Left ventricle myocardium inferior (tissue), 1 donor: ENCODE measurements around the gene CPNE1. TPM values are rescaled to one million over a fixed set of nuclear protein-coding genes. Genes with fewer than 3 reads are reported as not detected.
A peak's percentile ranks its signal among the peaks of the same experiment; 100 is the strongest.

Source experiments
- DNase-seq: peaks from one replicate; pipeline ENCODE4 v3.0.0-alpha.2; 2020
- H3K27ac ChIP-seq: fragments of 200-600 bp; replicated peaks from 2 replicates; pipeline ENCODE4 v1.8.0; 2021
- H3K27me3 ChIP-seq: fragments of 200-600 bp; 2 replicates; pipeline ENCODE4 v1.8.0; 2021; ENCODE audit warnings: low read depth
- H3K36me3 ChIP-seq: fragments of 200-600 bp; 2 replicates; pipeline ENCODE4 v1.8.0; 2021
- H3K4me1 ChIP-seq: fragments of 200-600 bp; 2 replicates; pipeline ENCODE4 v1.8.0; 2021
- H3K4me3 ChIP-seq: fragments of 200-600 bp; 2 replicates; pipeline ENCODE4 v1.8.0; 2021; ENCODE audit warnings: mild to moderate bottlenecking, moderate library complexity
- H3K9me3 ChIP-seq: fragments of 200-600 bp; replicated peaks from 2 replicates; pipeline ENCODE4 v1.8.0; 2021
- intact Hi-C: fragments of 100-400 bp; cut with micrococcal nuclease; formaldehyde crosslinking; loops from one replicate; pipeline ENCODE4 v1.11.0; 2022
- total RNA-seq: library from RNA; stranded (reverse); fragmentation: NEBNext Ultra II Directional; extraction: Animal tissue kit (Norgen Biotek cat#: 25700); gene quantifications from one replicate; pipeline ENCODE4 v1.2.1, GENCODE V29; 2021
- TF ChIP-seq, protein P1 (sequence below): fragments of 200-600 bp; IDR thresholded peaks from 2 replicates; pipeline ENCODE4 v1.8.0; 2021; ENCODE audit warnings: antibody characterized with exemption, mild to moderate bottlenecking, borderline replicate concordance
- donor health status: DM: no; HTN: yes; CAD: no; lungs with severe emphysema.

The CPNE1 gene
- total RNA-seq, 1 donor from 2014 or later: 47.3 TPM

DNA sequence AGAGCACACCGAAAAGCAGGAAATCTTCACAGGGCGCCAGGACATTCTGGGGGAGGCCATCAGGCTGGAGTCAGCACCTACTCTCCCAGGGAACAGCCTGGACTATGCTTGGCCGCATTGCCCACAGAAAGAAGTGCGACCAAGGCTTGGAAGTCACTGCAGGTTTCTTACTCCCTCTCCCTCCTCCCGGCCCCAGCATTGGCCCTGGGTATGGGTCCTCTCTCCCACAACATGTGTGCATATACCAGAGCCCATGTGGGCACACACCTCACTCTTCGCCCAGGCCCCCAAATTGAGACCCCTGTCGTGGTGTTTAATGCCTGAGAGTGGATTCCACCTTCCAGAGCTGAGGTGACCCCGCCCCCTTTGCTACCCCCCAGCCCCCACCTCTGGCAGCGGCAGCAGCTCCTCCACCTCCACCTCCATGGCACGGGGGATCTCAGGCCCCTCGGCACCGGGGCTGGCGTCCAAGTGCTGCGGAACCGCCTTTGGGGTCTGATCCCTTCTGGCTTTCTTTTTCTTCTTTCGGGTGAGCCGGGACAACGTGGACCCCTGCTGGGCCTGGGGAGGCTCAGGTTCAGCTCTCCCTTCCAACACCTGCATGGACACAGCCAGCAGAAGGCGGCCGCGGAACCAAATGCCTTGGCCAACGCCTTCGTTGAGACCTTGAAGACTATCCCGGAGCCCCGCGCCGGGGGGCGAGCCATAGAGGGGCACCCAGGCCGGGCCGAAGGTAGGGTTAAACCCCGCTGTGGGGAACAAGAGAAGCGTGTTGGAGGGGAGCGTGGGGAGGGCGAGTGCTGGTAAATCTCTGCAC, 64.3 kb downstream of the CPNE1 start:
- intact Hi-C loops: no loop called here
- peak overlapping the region; percentile 64 for H3K4me3 ChIP-seq
- no peaks in the 10 kb centered on the region for H3K9me3 ChIP-seq
- H3K27me3 ChIP-seq: peaks cover 50% of the 10 kb centered on the region
- H3K27ac ChIP-seq: no peak overlapping the region
- H3K36me3 ChIP-seq: no peaks in the 10 kb centered on the region
- TF ChIP-seq, protein P1, sequence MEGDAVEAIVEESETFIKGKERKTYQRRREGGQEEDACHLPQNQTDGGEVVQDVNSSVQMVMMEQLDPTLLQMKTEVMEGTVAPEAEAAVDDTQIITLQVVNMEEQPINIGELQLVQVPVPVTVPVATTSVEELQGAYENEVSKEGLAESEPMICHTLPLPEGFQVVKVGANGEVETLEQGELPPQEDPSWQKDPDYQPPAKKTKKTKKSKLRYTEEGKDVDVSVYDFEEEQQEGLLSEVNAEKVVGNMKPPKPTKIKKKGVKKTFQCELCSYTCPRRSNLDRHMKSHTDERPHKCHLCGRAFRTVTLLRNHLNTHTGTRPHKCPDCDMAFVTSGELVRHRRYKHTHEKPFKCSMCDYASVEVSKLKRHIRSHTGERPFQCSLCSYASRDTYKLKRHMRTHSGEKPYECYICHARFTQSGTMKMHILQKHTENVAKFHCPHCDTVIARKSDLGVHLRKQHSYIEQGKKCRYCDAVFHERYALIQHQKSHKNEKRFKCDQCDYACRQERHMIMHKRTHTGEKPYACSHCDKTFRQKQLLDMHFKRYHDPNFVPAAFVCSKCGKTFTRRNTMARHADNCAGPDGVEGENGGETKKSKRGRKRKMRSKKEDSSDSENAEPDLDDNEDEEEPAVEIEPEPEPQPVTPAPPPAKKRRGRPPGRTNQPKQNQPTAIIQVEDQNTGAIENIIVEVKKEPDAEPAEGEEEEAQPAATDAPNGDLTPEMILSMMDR: no peak
- peaks cover 20% of the 10 kb centered on the region for H3K4me1 ChIP-seq
- no peak for DNase-seq

DNA sequence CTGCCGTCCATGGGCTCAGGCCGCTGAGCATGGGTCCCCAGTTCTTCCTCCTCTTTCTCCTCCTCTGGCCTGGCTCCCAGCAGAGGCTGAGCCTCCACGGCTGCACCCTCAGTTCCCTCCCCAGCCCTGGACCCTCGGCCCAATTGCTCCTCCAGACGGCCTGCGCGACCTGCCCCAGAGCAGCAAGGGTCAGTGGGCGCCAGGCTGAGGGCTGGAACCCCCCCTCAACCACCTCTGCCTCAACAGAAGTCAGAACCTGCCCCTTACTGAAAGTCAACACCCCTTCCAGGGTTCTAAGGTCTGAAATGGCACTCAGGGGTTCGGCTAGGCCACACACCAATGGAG, 65.0 kb downstream of the CPNE1 start:
- no peak overlapping the region for H3K27ac ChIP-seq
- DNase-seq: no peak
- peaks cover 20% of the 10 kb centered on the region for H3K4me1 ChIP-seq
- intact Hi-C loops: no loop called here
- TF ChIP-seq, protein P1: no peak
- H3K36me3 ChIP-seq: no peaks in the 10 kb centered on the region
- no peak overlapping the region for H3K4me3 ChIP-seq
- no peaks in the 10 kb centered on the region for H3K9me3 ChIP-seq
- peaks cover 50% of the 10 kb centered on the region for H3K27me3 ChIP-seq

DNA sequence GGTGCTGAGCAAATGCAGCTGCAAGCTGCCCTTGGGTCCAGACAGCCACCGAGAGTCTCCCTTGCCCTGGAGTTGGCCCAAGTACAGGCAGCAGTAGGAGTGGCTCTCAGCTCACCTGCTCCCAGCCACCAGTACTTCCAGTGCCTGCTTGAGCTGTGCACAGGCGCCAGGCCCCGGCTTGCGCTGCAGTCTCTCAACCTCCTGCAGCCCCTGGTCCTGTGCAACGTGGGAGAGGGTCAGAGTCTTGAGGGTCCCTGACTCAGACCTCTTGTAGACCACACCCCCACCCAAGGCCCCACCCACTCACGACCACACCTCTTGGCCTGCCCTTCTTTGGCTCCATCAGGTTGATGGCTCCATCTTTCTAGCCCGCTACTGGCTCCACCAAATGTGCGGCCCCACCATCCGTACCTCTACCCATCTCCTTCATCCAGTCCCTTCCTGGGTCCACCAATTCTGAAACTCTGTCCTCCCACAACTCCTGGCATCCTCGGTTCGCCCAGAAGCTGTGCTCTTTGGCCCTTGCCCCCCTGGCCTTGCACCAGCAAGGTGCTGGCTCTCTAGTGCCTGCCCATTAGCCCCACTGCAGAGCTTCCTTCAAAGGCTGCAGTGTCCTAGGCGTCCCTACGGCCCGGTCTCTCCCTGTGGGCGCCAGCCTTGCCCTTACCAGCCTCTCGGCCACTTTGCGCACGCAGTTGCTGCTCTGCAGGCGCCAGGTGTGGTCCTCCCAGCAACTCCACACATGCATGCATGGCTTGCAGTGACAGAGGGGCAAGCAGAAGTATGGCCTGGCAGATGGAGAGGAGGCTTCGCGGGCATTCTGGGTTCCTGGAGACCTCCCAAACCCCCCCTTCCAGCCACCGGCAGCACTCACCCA, 65.6 kb downstream of the CPNE1 start:
- Histone ChIP-seq H3K27me3 (peaks cover 50% of the 10 kb centered on the region), H3K9me3 (no peaks in the 10 kb centered on the region), H3K4me1 (peaks cover 20% of the 10 kb centered on the region), H3K27ac (no peak overlapping the region), H3K4me3 (no peak overlapping the region), H3K36me3 (no peaks in the 10 kb centered on the region)
- TF ChIP-seq, protein P1: no peak
- DNase-seq: no peak
- intact Hi-C loops: no loop called here

DNA sequence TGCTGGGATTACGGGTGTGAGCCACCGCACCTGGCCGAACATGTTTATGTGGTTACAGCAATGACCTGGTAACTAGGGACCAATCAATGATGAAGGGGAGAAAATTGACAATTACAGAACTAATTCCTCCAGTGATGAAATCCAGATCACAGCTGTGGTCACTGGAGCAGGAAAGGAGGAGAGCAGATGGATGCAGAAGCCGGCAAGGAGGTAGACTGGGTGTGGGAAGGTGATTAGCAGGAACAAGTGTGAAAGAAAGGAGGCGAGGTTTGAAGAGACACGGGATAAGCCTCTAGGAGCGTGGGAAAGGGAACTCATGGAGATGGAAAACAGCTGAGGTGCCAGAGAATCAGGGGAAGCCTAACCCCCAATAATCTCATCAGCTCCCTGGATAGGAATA, 66.2 kb downstream of the CPNE1 start:
- no peak for DNase-seq
- Histone ChIP-seq H3K36me3 (no peaks in the 10 kb centered on the region), H3K4me3 (no peak overlapping the region), H3K4me1 (peaks cover 20% of the 10 kb centered on the region), H3K27me3 (peaks cover 50% of the 10 kb centered on the region), H3K9me3 (no peaks in the 10 kb centered on the region), H3K27ac (no peak overlapping the region)
- intact Hi-C loops: no loop called here
- TF ChIP-seq, protein P1: no peak

DNA sequence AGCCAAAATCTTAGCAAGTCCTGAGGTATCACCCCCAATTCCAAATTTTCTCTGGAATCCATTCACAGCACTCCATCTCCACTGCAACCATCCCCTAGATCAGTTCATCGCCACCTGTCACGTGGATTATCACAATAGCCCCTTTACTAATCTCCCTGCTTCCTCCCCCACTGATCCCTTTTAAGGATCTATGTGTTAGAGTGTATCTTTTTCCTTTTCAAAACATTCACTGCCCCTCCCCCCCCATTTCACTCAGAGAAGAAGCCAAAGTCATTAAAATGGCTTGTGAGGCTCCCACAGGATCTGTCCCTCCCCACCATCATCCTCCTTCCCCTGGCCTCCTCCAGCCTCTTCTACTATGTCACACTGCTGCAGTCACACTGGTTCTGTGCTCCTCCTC, 67.5 kb downstream of the CPNE1 start:
- H3K27me3 ChIP-seq: peaks cover 48% of the 10 kb centered on the region
- intact Hi-C loops: no loop called here
- peaks cover 19% of the 10 kb centered on the region for H3K4me1 ChIP-seq
- H3K4me3 ChIP-seq: no peak overlapping the region
- DNase-seq: no peak
- no peak overlapping the region for H3K27ac ChIP-seq
- H3K9me3 ChIP-seq: no peaks in the 10 kb centered on the region
- H3K36me3 ChIP-seq: no peaks in the 10 kb centered on the region
- TF ChIP-seq, protein P1: no peak
